ENCODE data around the gene MUC5B.

- TF ChIP-seq, protein P1, sequence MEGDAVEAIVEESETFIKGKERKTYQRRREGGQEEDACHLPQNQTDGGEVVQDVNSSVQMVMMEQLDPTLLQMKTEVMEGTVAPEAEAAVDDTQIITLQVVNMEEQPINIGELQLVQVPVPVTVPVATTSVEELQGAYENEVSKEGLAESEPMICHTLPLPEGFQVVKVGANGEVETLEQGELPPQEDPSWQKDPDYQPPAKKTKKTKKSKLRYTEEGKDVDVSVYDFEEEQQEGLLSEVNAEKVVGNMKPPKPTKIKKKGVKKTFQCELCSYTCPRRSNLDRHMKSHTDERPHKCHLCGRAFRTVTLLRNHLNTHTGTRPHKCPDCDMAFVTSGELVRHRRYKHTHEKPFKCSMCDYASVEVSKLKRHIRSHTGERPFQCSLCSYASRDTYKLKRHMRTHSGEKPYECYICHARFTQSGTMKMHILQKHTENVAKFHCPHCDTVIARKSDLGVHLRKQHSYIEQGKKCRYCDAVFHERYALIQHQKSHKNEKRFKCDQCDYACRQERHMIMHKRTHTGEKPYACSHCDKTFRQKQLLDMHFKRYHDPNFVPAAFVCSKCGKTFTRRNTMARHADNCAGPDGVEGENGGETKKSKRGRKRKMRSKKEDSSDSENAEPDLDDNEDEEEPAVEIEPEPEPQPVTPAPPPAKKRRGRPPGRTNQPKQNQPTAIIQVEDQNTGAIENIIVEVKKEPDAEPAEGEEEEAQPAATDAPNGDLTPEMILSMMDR (IDR thresholded peaks at IDR 0.05), result no peak
- TF ChIP-seq POLR2A (IDR thresholded peaks at IDR 0.05), result no peak
These were observed 52.2 kb downstream of the MUC5B start for GRCh38 chr11:1275021-1275420.

All from testis (tissue), 2 donors.